Heart right ventricle (tissue), 16 donors: ENCODE measurements around the gene FBXW12. TPM values are rescaled to one million over a fixed set of nuclear protein-coding genes. Genes with fewer than 3 reads are reported as not detected.

Experiments used
- ATAC-seq, 8 donors: fragments of 200-7000 bp; cut with Tn5 transposase; one replicate each; pipeline ENCODE4 v1.9.1; 2020; ENCODE audit warnings: mild to moderate bottlenecking in 8 of 8, moderate library complexity in 8 of 8, moderate number of reproducible peaks in 1 of 8
- DNase-seq, 2 donors: peaks; one replicate each; pipeline ENCODE4 v3.0.0-alpha.2; 2020
- H3K27ac ChIP-seq, 10 donors: fragments of 200-600 bp; sonication (generic) in 2 of 10; one replicate each; pipeline versions ENCODE4 v1.5.0 to v1.8.0; 2020 to 2022; ENCODE audit warnings: mild to moderate bottlenecking in 3 of 10
- H3K27me3 ChIP-seq, 7 donors: fragments of 200-600 bp; one replicate each; pipeline ENCODE4 v1.8.0; 2021 to 2022; ENCODE audit warnings: mild to moderate bottlenecking in 2 of 7
- H3K36me3 ChIP-seq, 9 donors: fragments of 200-600 bp; sonication (generic) in 1 of 9; one replicate each; pipeline versions ENCODE4 v1.5.0 to v1.8.0; 2020 to 2022; ENCODE audit warnings: mild to moderate bottlenecking in 2 of 9
- H3K4me1 ChIP-seq, 9 donors: fragments of 200-600 bp; sonication (generic) in 1 of 9; one replicate each; pipeline versions ENCODE4 v1.5.0 to v1.8.0; 2020 to 2022; ENCODE audit warnings: mild to moderate bottlenecking in 4 of 9
- H3K4me3 ChIP-seq, 10 donors: fragments of 200-600 bp; sonication (generic) in 2 of 10; one replicate each; pipeline versions ENCODE4 v1.5.0 to v1.8.0; 2020 to 2022; ENCODE audit warnings: mild to moderate bottlenecking in 7 of 10, moderate library complexity in 2 of 10
- H3K9me3 ChIP-seq, 11 donors: fragments of 200-600 bp in 10 of 11; sonication (generic) in 2 of 11; one replicate each; pipeline versions ENCODE4 v1.5.0 to v1.8.0; 2013 to 2022; ENCODE audit warnings: mild to moderate bottlenecking in 2 of 11, control low read depth in 1 of 11, moderate library complexity in 1 of 11
- WGBS, 2 donors: extraction: QIAGEN DNeasy Blood & Tissue Kit; methylation state at CpG; one replicate each; pipeline ENCODE4 v1.1.7; 2013; ENCODE audit warnings: inconsistent platforms in 1 of 2; 5-methylcytosine and 5-hydroxymethylcytosine counted together
- intact Hi-C, 10 donors: fragments of 100-400 bp; cut with DNase I; formaldehyde crosslinking; loops; one replicate each; pipeline versions ENCODE4 v1.11.1 to v1.14.2; 2022
- polyA plus RNA-seq, 2 donors: library from polyadenylated mRNA; stranded (reverse); fragments of 200-250 nt; gene quantifications; one replicate each; pipeline ENCODE4 v1.2.3, GENCODE V29; 2013
- total RNA-seq, 10 donors: library from RNA; stranded (reverse); fragmentation: NEBNext Ultra II Directional in 3 of 10; extraction: Animal tissue kit (Norgen Biotek cat#: 25700) in 3 of 10; gene quantifications; one replicate each; pipeline versions ENCODE4 v1.2.1 to v1.2.4, GENCODE V29; 2021 to 2023
- TF ChIP-seq, protein P1 (sequence below), 9 donors: fragments of 200-600 bp; sonication (generic) in 2 of 9; IDR thresholded peaks; one replicate each; pipeline versions ENCODE4 v1.5.0 to v1.8.0; 2021 to 2022; ENCODE audit warnings: antibody characterized with exemption in 9 of 9, mild to moderate bottlenecking in 5 of 9, moderate library complexity in 1 of 9
- donor health status: Arrhythmogenic right ventricular cardiomyopathy.
- donor health status: ischemic (EF 13 %, LVEDD 7.1; RV severe dilation, severe dysfunction).
- donor health status: healthy with polysubstance abuse.
- donor health status: DM: no; HTN: yes; CAD: no.
- donor health status: DM: no; HTN: no; CAD: no.
- donor health status: ischemic (EF 25% LVEDD 6.9; RV normal size, moderate dysfunction).
- donor health status: ischemic (EF 25% LVEDD 5.7; RV mildly dilated, moderate dysfunction).
- donor health status: healthy.
- donor health status: DM: yes; HTN: yes; CAD: no.
- donor health status: Ischemic cardiomyopathy.
- donor health status: ischemic (EF 35%, LVEDD 5.7; RV mildly dilated, moderate dysfunction).
- donor health status: nonischemic (EF 11% LVEDD 7.7; RV severe dilation, severe dysfunction).
- donor health status: DM: yes; HTN: yes; CAD: no.
- donor health status: PGD.
- donor health status: ischemic (EF 29% LVEDD 5.4; RV normal size, mild dysfunction).
- donor health status: nonischemic (EF 23%, LVEDD 6.1; RV moderate dilation, normal function).

Gene FBXW12
- total and polyA plus RNA-seq, 12 donors, result 0.28 to 0.29 TPM; not detected in 10

DNA sequence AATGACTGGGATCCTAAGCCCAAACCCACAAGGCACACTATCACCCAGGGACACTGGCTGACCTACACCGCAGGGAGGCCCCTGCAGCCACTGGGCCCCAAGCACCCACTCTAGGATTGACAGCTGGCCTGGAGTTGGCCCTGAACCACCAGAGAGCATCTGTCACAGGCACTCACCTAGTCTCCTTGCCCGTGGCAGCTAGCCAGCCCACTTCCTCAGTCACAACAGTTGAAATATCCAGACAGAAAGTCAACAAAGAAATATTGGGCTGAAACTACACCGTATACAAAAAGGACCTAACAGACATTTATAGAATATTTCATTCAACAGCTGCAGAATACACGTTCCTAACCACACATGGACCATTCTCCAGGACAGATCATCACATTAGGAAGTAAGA is 33.4 kb upstream of the FBXW12 start:
- ATAC-seq, result no peak
- Histone ChIP-seq H3K27ac (no peak overlapping the region), H3K4me3 (no peak overlapping the region), H3K27me3 (peaks cover 0 to under 1% (median 0%) of the 10 kb centered on the region in 7 donors), H3K9me3 (peaks cover 0 to 12% (median 0%) of the 10 kb centered on the region in 11 donors), H3K36me3 (no peaks in the 10 kb centered on the region), H3K4me1 (peaks cover 0 to 13% (median 0%) of the 10 kb centered on the region in 9 donors)
- TF ChIP-seq, protein P1, sequence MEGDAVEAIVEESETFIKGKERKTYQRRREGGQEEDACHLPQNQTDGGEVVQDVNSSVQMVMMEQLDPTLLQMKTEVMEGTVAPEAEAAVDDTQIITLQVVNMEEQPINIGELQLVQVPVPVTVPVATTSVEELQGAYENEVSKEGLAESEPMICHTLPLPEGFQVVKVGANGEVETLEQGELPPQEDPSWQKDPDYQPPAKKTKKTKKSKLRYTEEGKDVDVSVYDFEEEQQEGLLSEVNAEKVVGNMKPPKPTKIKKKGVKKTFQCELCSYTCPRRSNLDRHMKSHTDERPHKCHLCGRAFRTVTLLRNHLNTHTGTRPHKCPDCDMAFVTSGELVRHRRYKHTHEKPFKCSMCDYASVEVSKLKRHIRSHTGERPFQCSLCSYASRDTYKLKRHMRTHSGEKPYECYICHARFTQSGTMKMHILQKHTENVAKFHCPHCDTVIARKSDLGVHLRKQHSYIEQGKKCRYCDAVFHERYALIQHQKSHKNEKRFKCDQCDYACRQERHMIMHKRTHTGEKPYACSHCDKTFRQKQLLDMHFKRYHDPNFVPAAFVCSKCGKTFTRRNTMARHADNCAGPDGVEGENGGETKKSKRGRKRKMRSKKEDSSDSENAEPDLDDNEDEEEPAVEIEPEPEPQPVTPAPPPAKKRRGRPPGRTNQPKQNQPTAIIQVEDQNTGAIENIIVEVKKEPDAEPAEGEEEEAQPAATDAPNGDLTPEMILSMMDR (IDR thresholded peaks at IDR 0.05), result no peak
- DNase-seq, result no peak
- 57 to 67% methylated on average over 4 of the region's 4 CpGs for WGBS, 2 donors
- intact Hi-C loops, result no loop called here

GRCh38 chr3:48343432-48343831 is 28.6 kb upstream of the FBXW12 start:
- no peak for DNase-seq
- Histone ChIP-seq H3K9me3 (no peaks in the 10 kb centered on the region), H3K27me3 (no peaks in the 10 kb centered on the region), H3K4me1 (no peaks in the 10 kb centered on the region), H3K4me3 (no peak overlapping the region), H3K27ac (no peak overlapping the region), H3K36me3 (no peaks in the 10 kb centered on the region)
- intact Hi-C loops, result no loop called here
- TF ChIP-seq, protein P1 (IDR thresholded peaks at IDR 0.05), result no peak
- ATAC-seq, result no peak
- WGBS, 2 donors, result 89 to 90% methylated on average over 8 of the region's 8 CpGs

- Histone ChIP-seq H3K4me3 (no peak overlapping the region), H3K27ac (no peak overlapping the region), H3K9me3 (no peaks in the 10 kb centered on the region), H3K4me1 (no peaks in the 10 kb centered on the region), H3K27me3 (no peaks in the 10 kb centered on the region), H3K36me3 (no peaks in the 10 kb centered on the region)
- 14 to 34% methylated on average over 1 of the region's 1 CpG for WGBS, 2 donors
- DNase-seq (no peak), ATAC-seq (no peak)
- intact Hi-C loops, result no loop called here
- TF ChIP-seq, protein P1 (IDR thresholded peaks at IDR 0.05), result no peak
These were observed 27.0 kb upstream of the FBXW12 start for GRCh38 chr3:48344867-48345507.

DNA sequence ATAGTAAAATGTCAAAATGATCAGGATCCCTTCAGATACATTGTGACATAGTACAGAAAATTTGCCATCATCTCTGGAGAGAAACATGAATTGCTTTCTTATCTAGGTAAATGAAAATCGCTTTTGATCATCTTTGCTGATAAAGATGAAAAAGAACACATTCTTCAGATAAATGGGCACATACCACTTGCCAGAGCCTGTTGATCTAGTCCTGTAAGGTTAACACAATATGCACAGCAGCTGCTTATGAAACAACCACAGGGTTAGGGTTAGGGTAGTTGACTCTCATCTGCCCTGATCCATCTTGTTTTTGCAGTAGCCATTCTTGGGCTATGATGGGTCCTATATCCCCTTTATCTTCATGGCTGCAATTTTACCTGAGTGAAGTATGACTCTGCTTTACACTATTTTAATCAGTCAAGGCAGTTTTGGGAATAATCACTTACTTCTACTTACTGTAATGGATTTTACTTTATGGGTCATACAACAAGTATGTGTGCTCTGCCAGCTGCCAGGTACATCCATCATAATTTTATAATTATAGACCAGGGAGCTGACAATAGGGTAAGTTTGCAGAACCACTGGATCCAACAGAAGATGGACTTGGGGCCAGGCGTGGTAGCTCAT is 26.0 kb upstream of the FBXW12 start:
- Histone ChIP-seq H3K4me1 (no peaks in the 10 kb centered on the region), H3K27ac (no peak overlapping the region), H3K27me3 (peaks cover 0 to 3% (median 0%) of the 10 kb centered on the region in 7 donors), H3K36me3 (no peaks in the 10 kb centered on the region), H3K9me3 (no peaks in the 10 kb centered on the region), H3K4me3 (no peak overlapping the region)
- TF ChIP-seq, protein P1 (IDR thresholded peaks at IDR 0.05), result no peak
- ATAC-seq (no peak), DNase-seq (no peak)
- WGBS, 2 donors, result 78% methylated on average over 2 of the region's 2 CpGs
- intact Hi-C loops, result no loop called here
